Chondrocyte (in vitro differentiated cells): Measurements from ENCODE around the gene TRIP12. TPM values are rescaled to one million over a fixed set of nuclear protein-coding genes. Genes with fewer than 3 reads are reported as not detected.

Experiments
- DNase-seq: peaks from one replicate; pipeline ENCODE4 v3.0.0; 2021; ENCODE audit warnings: mixed read lengths, low spot score
- H3K27ac Mint-ChIP-seq: one replicate; pipeline ENCODE4 v1.8.0; 2021; ENCODE audit warnings: mild to moderate bottlenecking, moderate library complexity, mixed read lengths; ENCODE audit not compliant: unreplicated experiment
- H3K27me3 Mint-ChIP-seq: 2 replicates; pipeline ENCODE4 v1.8.0; 2021; ENCODE audit warnings: low read depth, mixed read lengths
- H3K36me3 Mint-ChIP-seq: 2 replicates; pipeline ENCODE4 v1.8.0; 2021; ENCODE audit warnings: low read depth, mixed read lengths
- H3K4me1 Mint-ChIP-seq: 2 replicates; pipeline ENCODE4 v1.8.0; 2021; ENCODE audit warnings: low read depth, mild to moderate bottlenecking, mixed read lengths
- H3K4me3 Mint-ChIP-seq: one replicate; pipeline ENCODE4 v1.8.0; 2021; ENCODE audit warnings: mild to moderate bottlenecking, moderate library complexity, mixed read lengths; ENCODE audit not compliant: unreplicated experiment
- H3K9me3 Mint-ChIP-seq: 2 replicates; pipeline ENCODE4 v1.8.0; 2021; ENCODE audit warnings: low read depth, mixed read lengths
- CTCF ChIP-seq: fragments of 200-600 bp; sonication (generic); IDR thresholded peaks from 2 replicates; pipeline ENCODE4 v1.5.0; 2021; ENCODE audit warnings: antibody characterized with exemption, mild to moderate bottlenecking, moderate library complexity
- total RNA-seq: library from RNA; stranded (reverse); gene quantifications from 3 replicates; pipeline ENCODE4 v1.2.1, GENCODE V29; 2021

Gene TRIP12
- total RNA-seq, 1 donor from 2014 or later, result 223 TPM

GRCh38 chr2:229943171-229943570 is 21.4 kb upstream of the TRIP12 start:
- no peaks in the 10 kb centered on the region for H3K4me1 Mint-ChIP-seq
- no peaks in the 10 kb centered on the region for H3K27me3 Mint-ChIP-seq
- H3K36me3 Mint-ChIP-seq, result no peaks in the 10 kb centered on the region
- H3K27ac Mint-ChIP-seq, result no peak overlapping the region
- no peak for TF ChIP-seq CTCF
- DNase-seq, result no peak
- no peak overlapping the region for H3K4me3 Mint-ChIP-seq
- H3K9me3 Mint-ChIP-seq, result no peaks in the 10 kb centered on the region

- Mint-ChIP-seq H3K27me3 (no peaks in the 10 kb centered on the region), H3K27ac (no peak overlapping the region), H3K9me3 (no peaks in the 10 kb centered on the region), H3K36me3 (peaks cover 1% of the 10 kb centered on the region), H3K4me1 (no peaks in the 10 kb centered on the region), H3K4me3 (no peak overlapping the region)
- no peak for TF ChIP-seq CTCF
- DNase-seq, result no peak
Measured at GRCh38 chr2:229942671-229943070, 20.9 kb upstream of the TRIP12 start.

- no peak overlapping the region for H3K4me3 Mint-ChIP-seq
- no peak for DNase-seq
- H3K9me3 Mint-ChIP-seq, result peaks cover 3% of the 10 kb centered on the region
- no peak overlapping the region for H3K27ac Mint-ChIP-seq
- peaks cover 6% of the 10 kb centered on the region for H3K36me3 Mint-ChIP-seq
- no peaks in the 10 kb centered on the region for H3K27me3 Mint-ChIP-seq
- no peaks in the 10 kb centered on the region for H3K4me1 Mint-ChIP-seq
- no peak for TF ChIP-seq CTCF
Measured at GRCh38 chr2:229937537-229937936, 15.7 kb upstream of the TRIP12 start.

GRCh38 chr2:229931241-229931640 is 9.4 kb upstream of the TRIP12 start:
- peaks cover 20% of the 10 kb centered on the region for H3K4me1 Mint-ChIP-seq
- TF ChIP-seq CTCF, result no peak
- peaks cover 3% of the 10 kb centered on the region for H3K9me3 Mint-ChIP-seq
- H3K4me3 Mint-ChIP-seq, result no peak overlapping the region
- DNase-seq, result no peak
- peaks cover 4% of the 10 kb centered on the region for H3K36me3 Mint-ChIP-seq
- H3K27ac Mint-ChIP-seq, result no peak overlapping the region
- H3K27me3 Mint-ChIP-seq, result no peaks in the 10 kb centered on the region

GRCh38 chr2:229930656-229931055 is 8.8 kb upstream of the TRIP12 start:
- Mint-ChIP-seq H3K27me3 (no peaks in the 10 kb centered on the region), H3K9me3 (peaks cover 3% of the 10 kb centered on the region), H3K27ac (no peak overlapping the region), H3K4me1 (peaks cover 21% of the 10 kb centered on the region), H3K4me3 (no peak overlapping the region), H3K36me3 (peaks cover 3% of the 10 kb centered on the region)
- TF ChIP-seq CTCF, result no peak
- DNase-seq, result no peak
